GM10266 (cell line): ENCODE measurements around the gene SLC26A5.
"Not testable (repeated sequence)": the region's sequence is repeated elsewhere in the genome, so short reads cannot be mapped to it uniquely, and the experiment has no call there.

Source experiments
- DNase-seq: peaks from one replicate; pipeline ENCODE4 v3.0.0; 2012; ENCODE audit errors: extremely low spot score
- TF ChIP-seq, protein P1 (sequence below): IDR thresholded peaks from 2 replicates; pipeline ENCODE4 v1.5.1; 2012; ENCODE audit warnings: mild to moderate bottlenecking, low read depth; ENCODE audit not compliant: control insufficient read depth, insufficient read depth; ENCODE audit errors: missing control alignments

Gene SLC26A5, protein sequence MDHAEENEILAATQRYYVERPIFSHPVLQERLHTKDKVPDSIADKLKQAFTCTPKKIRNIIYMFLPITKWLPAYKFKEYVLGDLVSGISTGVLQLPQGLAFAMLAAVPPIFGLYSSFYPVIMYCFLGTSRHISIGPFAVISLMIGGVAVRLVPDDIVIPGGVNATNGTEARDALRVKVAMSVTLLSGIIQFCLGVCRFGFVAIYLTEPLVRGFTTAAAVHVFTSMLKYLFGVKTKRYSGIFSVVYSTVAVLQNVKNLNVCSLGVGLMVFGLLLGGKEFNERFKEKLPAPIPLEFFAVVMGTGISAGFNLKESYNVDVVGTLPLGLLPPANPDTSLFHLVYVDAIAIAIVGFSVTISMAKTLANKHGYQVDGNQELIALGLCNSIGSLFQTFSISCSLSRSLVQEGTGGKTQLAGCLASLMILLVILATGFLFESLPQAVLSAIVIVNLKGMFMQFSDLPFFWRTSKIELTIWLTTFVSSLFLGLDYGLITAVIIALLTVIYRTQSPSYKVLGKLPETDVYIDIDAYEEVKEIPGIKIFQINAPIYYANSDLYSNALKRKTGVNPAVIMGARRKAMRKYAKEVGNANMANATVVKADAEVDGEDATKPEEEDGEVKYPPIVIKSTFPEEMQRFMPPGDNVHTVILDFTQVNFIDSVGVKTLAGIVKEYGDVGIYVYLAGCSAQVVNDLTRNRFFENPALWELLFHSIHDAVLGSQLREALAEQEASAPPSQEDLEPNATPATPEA

DNA sequence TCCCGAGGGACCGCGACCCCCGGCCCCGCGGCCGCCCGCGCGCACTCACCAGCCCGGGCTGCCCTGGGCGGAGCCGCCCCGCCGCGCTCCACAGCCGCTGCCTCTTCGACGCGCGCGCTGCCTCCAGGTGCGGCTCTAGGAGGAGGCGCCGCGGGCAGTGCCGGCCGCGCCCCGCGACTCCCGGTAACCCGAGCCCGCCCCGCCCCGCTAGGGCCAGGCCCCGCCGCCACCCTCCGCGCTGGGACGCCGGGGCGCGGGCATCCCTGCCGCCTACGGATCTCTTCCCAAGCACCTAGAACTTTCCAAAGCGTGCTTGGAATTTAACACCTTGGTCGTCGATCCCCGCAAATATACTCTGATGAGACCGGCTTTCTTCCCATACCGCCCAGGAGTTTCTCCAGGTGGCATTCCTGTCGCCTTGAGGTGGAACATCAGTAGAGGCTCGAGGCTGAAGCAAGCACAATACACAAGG, at the start of gene SLC26A5:
Gene SLC26A5, minus strand, starts transcription at position 159 of the 472 bp plus-strand sequence. CDS start 24,693 bp downstream, outside the sequence.
- peak; percentile 51 for DNase-seq
- TF ChIP-seq, protein P1, sequence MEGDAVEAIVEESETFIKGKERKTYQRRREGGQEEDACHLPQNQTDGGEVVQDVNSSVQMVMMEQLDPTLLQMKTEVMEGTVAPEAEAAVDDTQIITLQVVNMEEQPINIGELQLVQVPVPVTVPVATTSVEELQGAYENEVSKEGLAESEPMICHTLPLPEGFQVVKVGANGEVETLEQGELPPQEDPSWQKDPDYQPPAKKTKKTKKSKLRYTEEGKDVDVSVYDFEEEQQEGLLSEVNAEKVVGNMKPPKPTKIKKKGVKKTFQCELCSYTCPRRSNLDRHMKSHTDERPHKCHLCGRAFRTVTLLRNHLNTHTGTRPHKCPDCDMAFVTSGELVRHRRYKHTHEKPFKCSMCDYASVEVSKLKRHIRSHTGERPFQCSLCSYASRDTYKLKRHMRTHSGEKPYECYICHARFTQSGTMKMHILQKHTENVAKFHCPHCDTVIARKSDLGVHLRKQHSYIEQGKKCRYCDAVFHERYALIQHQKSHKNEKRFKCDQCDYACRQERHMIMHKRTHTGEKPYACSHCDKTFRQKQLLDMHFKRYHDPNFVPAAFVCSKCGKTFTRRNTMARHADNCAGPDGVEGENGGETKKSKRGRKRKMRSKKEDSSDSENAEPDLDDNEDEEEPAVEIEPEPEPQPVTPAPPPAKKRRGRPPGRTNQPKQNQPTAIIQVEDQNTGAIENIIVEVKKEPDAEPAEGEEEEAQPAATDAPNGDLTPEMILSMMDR: no peak

DNA sequence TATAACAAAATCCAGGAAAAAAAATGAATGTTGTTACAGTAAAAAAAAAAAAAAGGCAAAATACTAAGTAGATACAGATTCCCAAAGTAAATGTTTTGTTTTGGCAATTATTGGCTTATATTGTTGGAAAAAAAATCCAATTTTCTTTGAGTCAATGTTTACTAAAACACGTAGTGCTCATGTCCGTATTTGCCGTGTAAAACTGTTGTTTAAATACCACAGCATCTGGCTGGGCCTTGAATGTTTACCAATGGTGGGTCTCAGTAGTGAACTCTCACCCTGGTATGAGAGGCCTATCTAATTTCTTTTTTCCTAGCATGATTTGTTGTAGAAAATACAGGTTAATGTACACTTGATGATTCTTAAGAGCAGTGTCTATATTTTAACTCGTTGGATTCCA, 41.4 kb upstream of the SLC26A5 start:
- TF ChIP-seq, protein P1: no peak

DNA sequence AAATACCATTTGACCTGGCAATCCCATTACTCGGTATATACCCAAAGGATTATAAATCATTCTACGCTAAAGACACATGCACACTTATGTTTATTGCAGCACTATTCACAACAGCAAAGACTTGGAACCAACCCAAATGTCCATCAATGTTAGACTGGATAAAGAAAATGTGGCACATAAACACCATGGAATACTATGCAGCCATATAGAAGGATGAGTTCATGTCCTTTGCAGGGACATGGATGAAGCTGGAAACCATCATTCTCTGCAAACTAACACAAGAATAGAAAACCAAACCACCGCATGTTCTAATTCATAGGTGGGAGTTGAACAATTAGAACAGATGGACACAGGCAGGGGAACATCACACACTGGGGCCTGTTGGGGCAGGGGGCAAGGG, 40.9 kb upstream of the SLC26A5 start:
- not testable (repeated sequence) for DNase-seq

More for the DNA sequence above, 41.4 kb upstream of the SLC26A5 start:
- no peak for DNase-seq

DNA sequence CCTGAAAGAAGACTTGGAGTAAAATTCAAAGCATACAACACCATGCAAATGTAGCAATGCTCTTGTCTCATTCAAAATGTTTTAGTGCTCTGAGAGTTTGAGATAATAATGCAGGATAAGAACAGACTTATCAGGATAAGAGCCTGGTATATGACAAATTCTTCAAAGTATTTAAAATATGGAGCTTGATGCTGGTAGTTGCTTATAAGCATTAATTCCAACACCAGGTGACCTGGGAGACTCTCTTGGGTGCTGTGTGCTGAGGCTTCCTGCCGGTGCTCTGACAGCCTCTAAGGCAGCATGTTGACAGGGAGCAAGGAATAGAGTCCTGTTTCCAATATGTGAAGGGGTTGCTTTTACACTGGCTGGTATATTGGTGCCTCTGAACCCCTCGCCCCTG, 34.8 kb upstream of the SLC26A5 start:
- TF ChIP-seq, protein P1: no peak
- DNase-seq: no peak

DNA sequence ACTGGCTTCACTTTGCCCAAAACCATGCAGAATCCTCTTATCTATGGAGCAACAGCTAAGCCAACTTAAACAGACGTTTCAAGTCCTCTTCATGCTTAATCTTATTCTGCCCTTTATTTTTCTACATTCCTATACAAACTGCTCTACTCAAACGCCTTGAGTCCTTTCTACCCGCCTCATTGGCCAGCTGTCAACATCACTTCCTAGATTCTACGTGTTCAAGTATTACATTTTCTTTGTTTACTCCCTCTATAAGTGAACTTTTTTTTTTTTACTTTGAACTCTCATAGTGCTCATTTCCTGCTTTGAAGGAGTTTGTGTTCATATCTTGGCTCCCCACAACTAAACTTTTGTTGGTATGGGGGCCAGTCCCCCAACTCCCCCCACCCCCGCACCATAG, 28.9 kb upstream of the SLC26A5 start:
- TF ChIP-seq, protein P1: no peak
- no peak for DNase-seq

DNA sequence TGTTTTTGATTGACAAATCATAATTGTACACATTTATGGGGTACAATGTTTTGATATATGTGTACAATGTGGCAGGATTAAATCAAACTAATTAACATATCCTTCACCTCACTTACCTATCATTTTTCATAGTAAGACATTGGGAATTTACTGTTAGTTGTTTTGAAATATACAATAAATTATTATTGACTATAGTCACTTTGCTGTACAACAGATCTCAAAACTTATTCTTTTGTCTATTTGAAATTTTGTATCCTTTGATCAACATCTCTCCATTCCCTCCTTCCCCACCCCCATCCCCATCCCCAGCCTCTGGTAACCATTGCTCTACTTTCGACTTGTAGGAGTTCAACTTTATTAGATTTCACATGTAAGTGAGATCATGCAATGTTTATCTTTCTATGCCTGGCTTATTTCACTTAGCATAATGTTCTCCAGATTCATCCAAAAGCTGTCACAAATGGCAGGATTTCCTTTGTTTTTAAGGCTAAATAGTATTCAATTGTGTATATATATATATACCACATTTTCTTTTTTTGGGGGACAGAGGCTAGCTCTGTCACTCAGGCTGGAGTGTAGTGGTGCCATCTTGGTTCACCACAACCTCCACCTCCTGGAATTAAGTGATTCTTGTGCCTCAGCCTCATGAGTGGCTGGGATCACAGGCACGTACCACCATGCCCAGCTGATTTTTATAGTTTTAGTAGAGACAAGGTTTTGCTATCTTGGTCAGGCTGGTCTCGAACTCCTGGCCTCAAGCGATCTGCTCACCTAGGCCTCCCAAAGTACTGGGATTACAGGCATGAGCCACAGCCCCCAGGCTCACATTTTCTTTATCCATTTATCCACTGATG, 23.3 kb upstream of the SLC26A5 start:
- TF ChIP-seq, protein P1: no peak
- no peak for DNase-seq

DNA sequence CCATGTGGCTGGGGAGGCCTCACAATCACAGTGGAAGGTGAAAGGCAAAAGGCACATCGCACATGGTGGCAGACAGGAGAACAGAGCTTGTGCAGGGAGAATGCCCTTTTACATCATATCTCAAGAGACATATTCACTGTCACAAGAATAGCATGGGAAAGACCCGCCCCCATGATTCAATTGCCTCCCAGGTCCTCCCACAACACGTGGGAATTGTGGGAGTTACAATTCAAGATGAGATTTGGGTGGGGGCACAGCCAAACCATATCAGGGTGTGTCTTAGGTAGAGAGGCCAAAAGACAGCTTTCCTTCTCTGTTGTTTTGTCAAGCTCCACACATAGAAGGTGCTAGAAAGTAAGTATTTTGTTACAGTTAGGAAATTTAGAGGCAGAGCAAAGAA, 20.8 kb upstream of the SLC26A5 start:
- no peak for DNase-seq
- TF ChIP-seq, protein P1: no peak
